C4-2B (cell line): ENCODE measurements around the gene LRG1.

Experiments
- ZFX ChIP-seq: fragments of 450-650 bp; IDR thresholded peaks from 2 replicates; pipeline ENCODE4 v1.6.1; 2017
- TF ChIP-seq, protein P1 (sequence below): fragments of 450-650 bp; conservative IDR thresholded peaks from 2 replicates; pipeline ENCODE4 v1.5.1; 2017; ENCODE audit warnings: mild to moderate bottlenecking

DNA sequence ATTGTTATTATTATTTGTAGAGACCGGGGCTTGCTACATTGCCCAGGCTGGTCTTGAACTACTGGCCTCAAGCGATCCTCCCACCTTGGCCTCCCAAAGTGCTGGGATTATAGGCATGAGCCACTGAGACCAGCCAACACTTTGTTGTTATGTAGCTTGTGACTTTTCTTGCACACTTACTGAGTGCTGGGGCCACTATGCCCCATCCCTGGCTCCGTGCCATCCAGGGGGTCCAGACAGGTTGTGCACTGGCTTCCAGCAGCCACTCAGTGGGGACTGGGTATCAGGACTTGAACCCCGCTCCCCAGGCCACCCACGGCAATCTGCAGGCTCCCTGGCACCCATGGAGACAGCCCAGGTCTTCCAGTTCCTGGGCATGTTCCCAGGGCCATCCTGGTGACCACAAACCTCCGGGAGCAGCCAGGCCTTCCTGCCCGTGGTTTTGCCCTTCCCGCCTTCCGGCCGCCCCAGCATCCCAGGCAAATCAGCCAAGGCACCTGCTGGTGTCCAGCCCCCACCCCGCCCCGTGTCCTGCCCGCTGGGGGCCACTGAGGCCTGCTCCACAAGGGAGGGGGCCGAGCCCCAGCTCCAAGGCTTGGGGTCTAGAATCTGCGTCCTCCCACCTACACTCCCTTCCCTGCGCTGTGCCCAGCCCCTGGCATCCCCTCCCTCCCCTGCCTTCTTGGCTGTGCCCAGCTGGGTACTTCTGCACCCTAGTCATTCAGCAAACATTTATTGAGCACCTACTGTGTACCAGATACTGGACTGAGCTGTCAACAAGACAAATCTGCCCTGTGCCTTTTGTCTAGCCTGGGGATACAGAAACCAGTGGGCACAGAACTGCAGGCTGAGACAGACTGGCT is 43.4 kb upstream of the LRG1 start:
- TF ChIP-seq, protein P1, sequence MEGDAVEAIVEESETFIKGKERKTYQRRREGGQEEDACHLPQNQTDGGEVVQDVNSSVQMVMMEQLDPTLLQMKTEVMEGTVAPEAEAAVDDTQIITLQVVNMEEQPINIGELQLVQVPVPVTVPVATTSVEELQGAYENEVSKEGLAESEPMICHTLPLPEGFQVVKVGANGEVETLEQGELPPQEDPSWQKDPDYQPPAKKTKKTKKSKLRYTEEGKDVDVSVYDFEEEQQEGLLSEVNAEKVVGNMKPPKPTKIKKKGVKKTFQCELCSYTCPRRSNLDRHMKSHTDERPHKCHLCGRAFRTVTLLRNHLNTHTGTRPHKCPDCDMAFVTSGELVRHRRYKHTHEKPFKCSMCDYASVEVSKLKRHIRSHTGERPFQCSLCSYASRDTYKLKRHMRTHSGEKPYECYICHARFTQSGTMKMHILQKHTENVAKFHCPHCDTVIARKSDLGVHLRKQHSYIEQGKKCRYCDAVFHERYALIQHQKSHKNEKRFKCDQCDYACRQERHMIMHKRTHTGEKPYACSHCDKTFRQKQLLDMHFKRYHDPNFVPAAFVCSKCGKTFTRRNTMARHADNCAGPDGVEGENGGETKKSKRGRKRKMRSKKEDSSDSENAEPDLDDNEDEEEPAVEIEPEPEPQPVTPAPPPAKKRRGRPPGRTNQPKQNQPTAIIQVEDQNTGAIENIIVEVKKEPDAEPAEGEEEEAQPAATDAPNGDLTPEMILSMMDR: no peak
- TF ChIP-seq ZFX: no peak
